Measurements from ENCODE around the gene LIPM.

DNA sequence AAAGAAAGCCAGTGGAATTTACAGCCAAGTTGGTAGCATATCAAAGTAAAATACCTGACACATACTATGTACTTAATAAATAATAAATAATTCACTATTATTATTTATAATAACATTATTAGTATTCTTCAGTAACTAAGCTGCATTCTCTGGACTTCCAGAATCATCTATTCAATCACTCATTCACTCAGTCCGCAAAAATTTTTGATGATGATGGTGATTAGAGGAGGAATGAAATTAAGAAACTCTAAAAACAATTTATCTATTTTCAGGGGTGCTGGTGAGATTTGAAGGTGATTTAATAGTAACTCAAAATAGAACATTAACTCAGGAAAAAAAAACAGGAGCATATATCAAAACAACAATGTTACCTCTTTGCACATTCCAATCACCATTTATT lies 45.9 kb upstream of the LIPM start:
- TF ChIP-seq, protein P1, sequence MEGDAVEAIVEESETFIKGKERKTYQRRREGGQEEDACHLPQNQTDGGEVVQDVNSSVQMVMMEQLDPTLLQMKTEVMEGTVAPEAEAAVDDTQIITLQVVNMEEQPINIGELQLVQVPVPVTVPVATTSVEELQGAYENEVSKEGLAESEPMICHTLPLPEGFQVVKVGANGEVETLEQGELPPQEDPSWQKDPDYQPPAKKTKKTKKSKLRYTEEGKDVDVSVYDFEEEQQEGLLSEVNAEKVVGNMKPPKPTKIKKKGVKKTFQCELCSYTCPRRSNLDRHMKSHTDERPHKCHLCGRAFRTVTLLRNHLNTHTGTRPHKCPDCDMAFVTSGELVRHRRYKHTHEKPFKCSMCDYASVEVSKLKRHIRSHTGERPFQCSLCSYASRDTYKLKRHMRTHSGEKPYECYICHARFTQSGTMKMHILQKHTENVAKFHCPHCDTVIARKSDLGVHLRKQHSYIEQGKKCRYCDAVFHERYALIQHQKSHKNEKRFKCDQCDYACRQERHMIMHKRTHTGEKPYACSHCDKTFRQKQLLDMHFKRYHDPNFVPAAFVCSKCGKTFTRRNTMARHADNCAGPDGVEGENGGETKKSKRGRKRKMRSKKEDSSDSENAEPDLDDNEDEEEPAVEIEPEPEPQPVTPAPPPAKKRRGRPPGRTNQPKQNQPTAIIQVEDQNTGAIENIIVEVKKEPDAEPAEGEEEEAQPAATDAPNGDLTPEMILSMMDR (IDR thresholded peaks at IDR 0.05), result no peak
- TF ChIP-seq POLR2A (IDR thresholded peaks at IDR 0.05), result no peak
